Astrocyte (in vitro differentiated cells and primary cell): ENCODE data around the gene USP20.

Experiments used
- EZH2 ChIP-seq: IDR thresholded peaks from 2 replicates; pipeline ENCODE4 v1.6.1; 2012; ENCODE audit warnings: mild to moderate bottlenecking, low read length, inconsistent platforms; ENCODE audit not compliant: insufficient read depth
- TF ChIP-seq, protein P1 (sequence below): IDR thresholded peaks from 2 replicates; pipeline ENCODE4 v1.5.1; 2011; ENCODE audit warnings: low read depth, mild to moderate bottlenecking, inconsistent platforms, low read length, moderate library complexity; ENCODE audit not compliant: insufficient read depth

DNA sequence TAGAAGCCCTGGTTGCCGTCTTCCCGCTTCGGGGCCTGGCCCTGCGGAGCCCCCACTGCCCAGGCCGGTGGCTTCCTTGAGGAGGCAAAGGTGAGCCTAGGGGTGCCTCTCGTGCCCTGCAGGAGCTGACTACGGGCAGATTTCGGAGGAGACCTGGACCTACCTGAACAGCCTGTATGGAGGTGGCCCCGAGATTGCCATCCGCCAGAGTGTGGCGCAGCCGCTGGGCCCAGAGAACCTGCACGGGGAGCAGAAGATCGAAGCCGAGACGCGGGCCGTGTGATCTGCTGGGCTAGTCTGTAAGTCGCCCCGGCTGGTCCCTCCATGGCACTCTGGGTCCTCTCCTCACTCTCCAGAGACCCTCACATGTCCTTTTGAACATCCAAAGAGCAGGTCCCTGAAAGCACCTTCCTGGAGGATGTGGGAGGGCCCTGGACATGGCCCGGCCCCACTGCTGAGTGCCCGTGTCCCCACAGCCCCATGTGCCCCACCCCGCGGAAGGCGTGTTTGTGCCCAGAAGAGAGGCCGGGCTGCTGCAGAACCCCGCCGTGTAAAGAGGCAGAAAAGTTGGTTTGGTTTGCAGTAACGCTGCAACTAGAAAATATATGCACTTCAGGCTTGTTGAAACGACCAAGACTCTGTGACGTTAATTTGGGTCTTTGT lies 44.9 kb downstream of the USP20 start:
- TF ChIP-seq, protein P1, sequence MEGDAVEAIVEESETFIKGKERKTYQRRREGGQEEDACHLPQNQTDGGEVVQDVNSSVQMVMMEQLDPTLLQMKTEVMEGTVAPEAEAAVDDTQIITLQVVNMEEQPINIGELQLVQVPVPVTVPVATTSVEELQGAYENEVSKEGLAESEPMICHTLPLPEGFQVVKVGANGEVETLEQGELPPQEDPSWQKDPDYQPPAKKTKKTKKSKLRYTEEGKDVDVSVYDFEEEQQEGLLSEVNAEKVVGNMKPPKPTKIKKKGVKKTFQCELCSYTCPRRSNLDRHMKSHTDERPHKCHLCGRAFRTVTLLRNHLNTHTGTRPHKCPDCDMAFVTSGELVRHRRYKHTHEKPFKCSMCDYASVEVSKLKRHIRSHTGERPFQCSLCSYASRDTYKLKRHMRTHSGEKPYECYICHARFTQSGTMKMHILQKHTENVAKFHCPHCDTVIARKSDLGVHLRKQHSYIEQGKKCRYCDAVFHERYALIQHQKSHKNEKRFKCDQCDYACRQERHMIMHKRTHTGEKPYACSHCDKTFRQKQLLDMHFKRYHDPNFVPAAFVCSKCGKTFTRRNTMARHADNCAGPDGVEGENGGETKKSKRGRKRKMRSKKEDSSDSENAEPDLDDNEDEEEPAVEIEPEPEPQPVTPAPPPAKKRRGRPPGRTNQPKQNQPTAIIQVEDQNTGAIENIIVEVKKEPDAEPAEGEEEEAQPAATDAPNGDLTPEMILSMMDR = no peak
- TF ChIP-seq EZH2 = no peak
